Colon (tissue), 2 donors: ENCODE results near the gene PCDHA9.

Experiments used
- FAIRE-seq: peaks from 2 replicates; lab custom pipeline; 2012; peaks lifted over from hg19 to GRCh38; lab: Jason Lieb, UNC
- donor health status: control.
- donor health status: control.

Gene PCDHA9

DNA sequence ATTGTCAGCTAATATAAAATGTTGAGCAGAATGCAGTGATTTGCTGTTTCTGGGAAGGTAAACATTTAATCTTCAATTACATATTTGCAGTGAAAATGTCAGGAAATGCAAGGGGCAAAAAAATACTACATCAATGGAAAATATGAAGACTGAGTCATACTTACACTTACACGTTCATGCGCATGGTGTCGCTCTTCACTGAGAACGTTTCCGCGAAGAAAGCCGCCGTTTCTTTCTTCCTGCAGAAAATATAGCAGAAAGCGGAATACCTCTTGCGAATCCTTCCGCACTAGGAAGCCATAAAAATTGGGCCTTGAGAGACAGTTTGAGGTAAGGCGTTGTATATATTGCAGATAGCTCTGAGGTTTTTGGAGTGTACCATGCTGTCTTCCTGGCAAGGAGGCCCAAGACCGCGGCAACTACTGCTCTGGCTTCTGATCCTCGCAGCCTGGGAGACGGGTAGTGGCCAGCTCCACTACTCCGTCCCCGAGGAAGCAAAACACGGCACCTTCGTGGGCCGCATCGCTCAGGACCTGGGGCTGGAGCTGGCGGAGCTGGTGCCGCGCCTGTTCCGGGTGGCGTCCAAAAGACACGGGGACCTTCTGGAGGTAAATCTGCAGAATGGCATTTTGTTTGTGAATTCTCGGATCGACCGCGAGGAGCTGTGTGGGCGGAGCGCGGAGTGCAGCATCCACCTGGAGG, 33.9 kb downstream of the PCDHA9 start, which contains the start of gene PCDHA13:
Gene PCDHA13, plus strand, starts transcription at position 236 of the 702 bp plus-strand sequence. Its CDS starts 145 bp downstream, at position 381.
- no peak for FAIRE-seq

DNA sequence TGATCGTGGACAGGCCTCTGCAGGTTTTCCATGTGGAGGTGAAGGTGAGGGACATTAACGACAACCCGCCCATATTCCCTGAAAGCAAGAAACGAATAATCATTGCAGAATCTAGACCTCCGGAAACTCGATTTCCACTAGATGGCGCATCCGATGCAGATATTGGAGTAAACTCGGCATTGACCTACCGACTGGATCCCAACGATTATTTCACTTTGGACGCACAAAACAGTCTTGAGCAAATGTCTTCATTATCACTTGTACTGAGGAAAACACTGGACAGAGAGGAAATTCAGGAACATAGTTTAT, 34.4 kb downstream of the PCDHA9 start:
- no peak for FAIRE-seq

DNA sequence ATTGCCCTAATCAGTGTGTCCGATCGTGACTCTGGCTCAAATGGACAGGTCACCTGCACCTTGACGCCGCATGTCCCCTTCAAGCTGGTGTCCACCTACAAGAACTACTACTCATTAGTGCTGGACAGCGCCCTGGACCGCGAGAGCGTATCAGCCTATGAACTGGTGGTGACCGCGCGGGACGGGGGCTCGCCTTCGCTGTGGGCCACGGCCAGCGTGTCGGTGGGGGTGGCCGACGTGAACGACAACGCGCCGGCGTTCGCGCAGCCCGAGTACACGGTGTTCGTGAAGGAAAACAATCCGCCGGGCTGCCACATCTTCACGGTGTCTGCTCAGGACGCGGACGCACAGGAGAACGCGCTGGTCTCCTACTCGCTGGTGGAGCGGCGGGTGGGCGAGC, 35.2 kb downstream of the PCDHA9 start:
- no peak for FAIRE-seq

DNA sequence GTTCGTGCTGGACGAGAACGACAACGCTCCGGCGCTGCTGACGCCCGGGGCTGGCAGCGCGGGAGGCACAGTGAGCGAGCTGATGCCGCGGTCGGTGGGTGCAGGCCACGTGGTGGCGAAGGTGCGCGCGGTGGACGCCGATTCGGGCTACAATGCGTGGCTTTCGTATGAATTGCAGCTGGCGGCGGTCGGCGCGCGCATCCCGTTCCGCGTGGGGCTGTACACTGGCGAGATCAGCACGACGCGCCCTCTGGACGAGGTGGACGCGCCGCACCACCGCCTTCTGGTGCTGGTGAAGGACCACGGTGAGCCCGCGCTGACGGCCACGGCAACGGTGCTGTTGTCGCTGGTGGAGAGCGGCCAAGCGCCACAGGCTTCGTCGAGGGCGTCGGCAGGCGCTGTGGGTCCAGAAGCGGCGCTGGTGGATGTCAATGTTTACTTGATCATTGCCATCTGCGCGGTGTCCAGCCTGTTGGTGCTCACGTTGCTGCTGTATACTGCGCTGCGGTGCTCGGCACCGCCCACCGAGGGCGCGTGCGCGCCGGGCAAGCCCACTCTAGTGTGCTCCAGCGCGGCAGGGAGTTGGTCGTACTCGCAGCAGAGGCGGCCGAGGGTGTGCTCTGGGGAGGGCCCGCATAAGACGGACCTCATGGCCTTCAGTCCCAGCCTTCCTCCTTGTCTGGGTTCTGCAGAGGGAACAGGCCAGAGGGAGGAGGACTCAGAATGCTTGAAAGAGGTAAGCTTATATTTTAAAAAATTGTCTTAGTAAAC, 35.9 kb downstream of the PCDHA9 start:
- no peak for FAIRE-seq
